Myocyte (in vitro differentiated cells): ENCODE data around the gene FOXD4L1. TPM values are rescaled to one million over a fixed set of nuclear protein-coding genes. Genes with fewer than 3 reads are reported as not detected.
A peak's percentile ranks its signal among the peaks of the same experiment; 100 is the strongest.
"Not testable (repeated sequence)": the region's sequence is repeated elsewhere in the genome, so short reads cannot be mapped to it uniquely, and the experiment has no call there.

ENCODE experiments used
- DNase-seq: peaks from one replicate; pipeline ENCODE4 v3.0.0-alpha.2; 2012; ENCODE audit warnings: low read depth
- total RNA-seq: library from RNA; depleted of rRNA; stranded (reverse); fragments of >200 nt; gene quantifications from 2 replicates; pipeline ENCODE4 v1.2.3, GENCODE V29; 2014

Gene FOXD4L1
- total RNA-seq, 1 donor from 2014 or later: 0.43 TPM

- not testable (repeated sequence) for DNase-seq
Observed at GRCh38 chr2:113524986-113525385, 26.5 kb downstream of the FOXD4L1 start.

GRCh38 chr2:113527350-113528045, 29.0 kb downstream of the FOXD4L1 start:
- DNase-seq: not testable (repeated sequence)

- DNase-seq: not testable (repeated sequence)
Observed at GRCh38 chr2:113528126-113528525, 29.7 kb downstream of the FOXD4L1 start.

GRCh38 chr2:113528904-113529303, 30.4 kb downstream of the FOXD4L1 start:
- DNase-seq: not testable (repeated sequence)

GRCh38 chr2:113532991-113533390, 34.5 kb downstream of the FOXD4L1 start:
- not testable (repeated sequence) for DNase-seq

- DNase-seq: not testable (repeated sequence)
Observed at GRCh38 chr2:113536573-113536972, 38.1 kb downstream of the FOXD4L1 start.

GRCh38 chr2:113540834-113541203, 42.4 kb downstream of the FOXD4L1 start:
- DNase-seq: not testable (repeated sequence)

GRCh38 chr2:113541204-113541975, 42.9 kb downstream of the FOXD4L1 start:
- peak; percentile 51 for DNase-seq

GRCh38 chr2:113541976-113542485, 43.6 kb downstream of the FOXD4L1 start:
- not testable (repeated sequence) for DNase-seq

- DNase-seq: not testable (repeated sequence)
Observed at GRCh38 chr2:113542529-113542928, 44.1 kb downstream of the FOXD4L1 start.

Other genes with a start within 250 kb of the FOXD4L1 start
- 19.6 and 27.8 TPM in 2 replicates for gene PAX8, start 219.7 kb upstream of the FOXD4L1 start, total RNA-seq
- gene ZNG1B, start 61.0 kb upstream of the FOXD4L1 start, total RNA-seq: 47.7 and 50.5 TPM in 2 replicates
- gene RABL2A, start 128.6 kb downstream of the FOXD4L1 start, total RNA-seq: 7.2 and 9.1 TPM in 2 replicates